Measurements from ENCODE around the gene CCDC9.

DNA sequence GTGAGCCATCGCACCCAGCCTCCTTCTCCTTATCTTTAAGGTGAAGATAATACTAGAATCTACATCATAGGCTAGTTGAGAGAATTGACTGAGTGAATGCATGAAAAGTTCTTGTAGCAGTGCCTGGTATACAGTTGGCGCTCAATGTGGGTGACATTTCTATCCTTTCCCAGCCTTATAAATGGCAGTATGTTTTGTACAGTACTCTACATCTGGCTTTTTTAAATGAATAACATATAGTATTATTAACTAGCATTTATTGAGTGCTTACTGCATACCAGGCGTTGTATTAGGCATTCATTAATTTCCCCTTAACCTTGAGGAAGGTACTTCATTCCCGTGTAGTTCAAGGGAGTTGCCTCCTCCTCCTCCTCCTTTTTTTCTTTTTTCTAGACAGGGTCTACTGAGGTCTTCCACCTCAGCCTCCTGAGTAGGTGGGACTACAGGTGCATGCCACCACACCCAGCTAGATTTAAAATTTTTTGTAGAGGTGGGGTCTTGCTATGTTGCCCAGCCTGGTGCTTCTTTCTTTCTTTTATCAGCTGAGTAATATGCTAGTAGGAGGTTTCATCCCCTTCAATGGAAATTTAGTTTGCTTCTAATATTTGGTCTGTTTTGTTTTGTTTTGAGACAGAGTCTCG is 56.2 kb downstream of the CCDC9 start:
- TF ChIP-seq, protein P1, sequence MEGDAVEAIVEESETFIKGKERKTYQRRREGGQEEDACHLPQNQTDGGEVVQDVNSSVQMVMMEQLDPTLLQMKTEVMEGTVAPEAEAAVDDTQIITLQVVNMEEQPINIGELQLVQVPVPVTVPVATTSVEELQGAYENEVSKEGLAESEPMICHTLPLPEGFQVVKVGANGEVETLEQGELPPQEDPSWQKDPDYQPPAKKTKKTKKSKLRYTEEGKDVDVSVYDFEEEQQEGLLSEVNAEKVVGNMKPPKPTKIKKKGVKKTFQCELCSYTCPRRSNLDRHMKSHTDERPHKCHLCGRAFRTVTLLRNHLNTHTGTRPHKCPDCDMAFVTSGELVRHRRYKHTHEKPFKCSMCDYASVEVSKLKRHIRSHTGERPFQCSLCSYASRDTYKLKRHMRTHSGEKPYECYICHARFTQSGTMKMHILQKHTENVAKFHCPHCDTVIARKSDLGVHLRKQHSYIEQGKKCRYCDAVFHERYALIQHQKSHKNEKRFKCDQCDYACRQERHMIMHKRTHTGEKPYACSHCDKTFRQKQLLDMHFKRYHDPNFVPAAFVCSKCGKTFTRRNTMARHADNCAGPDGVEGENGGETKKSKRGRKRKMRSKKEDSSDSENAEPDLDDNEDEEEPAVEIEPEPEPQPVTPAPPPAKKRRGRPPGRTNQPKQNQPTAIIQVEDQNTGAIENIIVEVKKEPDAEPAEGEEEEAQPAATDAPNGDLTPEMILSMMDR (IDR thresholded peaks at IDR 0.05; ENCODE audit: control extremely low read depth in 1 of 3, insufficient read depth in 1 of 3, low read depth in 1 of 3, low read length in 3 of 3) = no peak
- TF ChIP-seq FOSL1 (IDR thresholded peaks at IDR 0.05; ENCODE audit: insufficient read depth, low read depth, low read length) (no peak), RAD21 (IDR thresholded peaks at IDR 0.05 in 1 of 2, conservative IDR thresholded peaks at IDR 0.05 in 1 of 2; ENCODE audit: low read depth in 2 of 2, low read length in 2 of 2) (no peak), CBX5 (IDR thresholded peaks at IDR 0.05; ENCODE audit: low read depth, low read length) (no peak), EGR1 (IDR thresholded peaks at IDR 0.05; ENCODE audit: borderline replicate concordance, low read depth, low read length) (no peak), RFX5 (IDR thresholded peaks at IDR 0.05; ENCODE audit: borderline replicate concordance, low read depth, low read length) (no peak), ZNF274 (IDR thresholded peaks at IDR 0.05; ENCODE audit: borderline replicate concordance, extremely low read depth, low read length) (no peak), EZH2 (IDR thresholded peaks at IDR 0.05; ENCODE audit: low read depth, low read length, severe bottlenecking) (no peak), SRF (IDR thresholded peaks at IDR 0.05; ENCODE audit: low read depth, low read length) (no peak), RXRA (IDR thresholded peaks at IDR 0.05; ENCODE audit: insufficient read depth, low read depth, low read length) (no peak)
- TF ChIP-seq, protein P2, sequence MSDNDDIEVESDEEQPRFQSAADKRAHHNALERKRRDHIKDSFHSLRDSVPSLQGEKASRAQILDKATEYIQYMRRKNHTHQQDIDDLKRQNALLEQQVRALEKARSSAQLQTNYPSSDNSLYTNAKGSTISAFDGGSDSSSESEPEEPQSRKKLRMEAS (IDR thresholded peaks at IDR 0.05) = no peak

Measured in H1 (cell line).